ENCODE measurements around the gene REG1B. TPM values are rescaled to one million over a fixed set of nuclear protein-coding genes. Genes with fewer than 3 reads are reported as not detected.

Gene REG1B
- total and polyA plus RNA-seq, 2 donors (not counting 3 experiments of a cell fraction or from before 2014, with no cell fraction given), result not detected

DNA sequence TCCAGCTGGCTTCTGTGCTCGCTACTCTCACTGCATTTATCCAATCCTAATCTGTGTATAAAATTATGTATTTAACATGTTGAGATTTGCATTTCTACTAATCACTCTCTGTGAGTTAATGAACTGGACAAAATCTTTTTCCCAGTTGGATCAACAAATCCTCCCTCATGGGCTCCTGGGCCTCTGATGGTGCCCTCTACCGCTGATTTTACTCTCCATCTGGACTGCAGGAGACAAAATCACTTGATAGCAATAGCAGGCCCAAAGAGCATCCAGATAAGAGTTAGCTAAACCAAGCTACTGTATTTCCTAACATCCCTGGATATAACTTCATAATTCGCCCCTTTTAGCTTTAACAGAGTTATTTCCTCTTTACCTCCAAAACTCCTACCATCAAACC, 47.8 kb downstream of the REG1B start:
- DNase-seq (ENCODE audit: low read depth, low spot score) (no peak), FAIRE-seq (no peak)
- no peaks in the 10 kb centered on the region for H3K9me1 ChIP-seq (replicated peaks; ENCODE audit: control insufficient read depth, extremely low read depth, insufficient read depth, low read length)
- H3K9me3 ChIP-seq (replicated peaks; ENCODE audit: control insufficient read depth, insufficient read depth, low read length), result no peaks in the 10 kb centered on the region
- no peak overlapping the region for H3K27ac ChIP-seq (ENCODE audit: insufficient read depth, low read depth, low read length)
- no peak overlapping the region for H3K4me3 ChIP-seq (replicated peaks in 1 of 3; ENCODE audit: insufficient read depth in 1 of 3, low read depth in 1 of 3, low read length in 3 of 3)
- H3K4me2 ChIP-seq (ENCODE audit: insufficient read depth, low read length), result no peak overlapping the region
- POLR2A ChIA-PET, result no interaction called here
- H3K36me3 ChIP-seq (ENCODE audit: control insufficient read depth in 2 of 2, extremely low read depth in 1 of 2, insufficient read depth in 2 of 2, low read length in 2 of 2), result no peaks in the 10 kb centered on the region
- H3K4me1 ChIP-seq (ENCODE audit: control insufficient read depth, extremely low read depth, insufficient read depth, low read length), result no peaks in the 10 kb centered on the region
- H3K79me2 ChIP-seq (ENCODE audit: control insufficient read depth, insufficient read depth, low read length), result no peaks in the 10 kb centered on the region
- no peaks in the 10 kb centered on the region for H4K20me1 ChIP-seq (replicated peaks; ENCODE audit: control insufficient read depth, extremely low read depth, insufficient read depth, low read length)
- dilution Hi-C loops (cut with MboI; ENCODE audit: extremely low pct_ligation_motif_present, low sequenced_read_pairs), result no loop called here
- H2AFZ ChIP-seq (ENCODE audit: low read depth, low read length), result no peak overlapping the region
- CTCF ChIA-PET, result no interaction called here
- H3K9ac ChIP-seq (replicated peaks; ENCODE audit: extremely low read depth, insufficient read depth, low read length), result no peak overlapping the region
- TF ChIP-seq MYC (IDR thresholded peaks at IDR 0.05; ENCODE audit: low read depth, low read length) (no peak), FOS (IDR thresholded peaks at IDR 0.05; ENCODE audit: borderline replicate concordance, insufficient read depth, low read length) (no peak), POLR2AphosphoS5 (IDR thresholded peaks at IDR 0.05; ENCODE audit: insufficient read depth, low read depth, low read length) (no peak), GATA2 (IDR thresholded peaks at IDR 0.05; ENCODE audit: insufficient read depth, insufficient read length, low read depth, low read length) (no peak), JUN (IDR thresholded peaks at IDR 0.05; ENCODE audit: borderline replicate concordance, insufficient read depth, insufficient read length, low read depth) (no peak), EZH2 (IDR thresholded peaks at IDR 0.05; ENCODE audit: borderline replicate concordance, low read depth, low read length, severe bottlenecking) (no peak), POLR2A (IDR thresholded peaks at IDR 0.05; ENCODE audit: low read depth, low read length) (no peak)
- TF ChIP-seq, protein P1, sequence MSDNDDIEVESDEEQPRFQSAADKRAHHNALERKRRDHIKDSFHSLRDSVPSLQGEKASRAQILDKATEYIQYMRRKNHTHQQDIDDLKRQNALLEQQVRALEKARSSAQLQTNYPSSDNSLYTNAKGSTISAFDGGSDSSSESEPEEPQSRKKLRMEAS (IDR thresholded peaks at IDR 0.05; ENCODE audit: insufficient read depth, insufficient read length), result no peak
- TF ChIP-seq, protein P2, sequence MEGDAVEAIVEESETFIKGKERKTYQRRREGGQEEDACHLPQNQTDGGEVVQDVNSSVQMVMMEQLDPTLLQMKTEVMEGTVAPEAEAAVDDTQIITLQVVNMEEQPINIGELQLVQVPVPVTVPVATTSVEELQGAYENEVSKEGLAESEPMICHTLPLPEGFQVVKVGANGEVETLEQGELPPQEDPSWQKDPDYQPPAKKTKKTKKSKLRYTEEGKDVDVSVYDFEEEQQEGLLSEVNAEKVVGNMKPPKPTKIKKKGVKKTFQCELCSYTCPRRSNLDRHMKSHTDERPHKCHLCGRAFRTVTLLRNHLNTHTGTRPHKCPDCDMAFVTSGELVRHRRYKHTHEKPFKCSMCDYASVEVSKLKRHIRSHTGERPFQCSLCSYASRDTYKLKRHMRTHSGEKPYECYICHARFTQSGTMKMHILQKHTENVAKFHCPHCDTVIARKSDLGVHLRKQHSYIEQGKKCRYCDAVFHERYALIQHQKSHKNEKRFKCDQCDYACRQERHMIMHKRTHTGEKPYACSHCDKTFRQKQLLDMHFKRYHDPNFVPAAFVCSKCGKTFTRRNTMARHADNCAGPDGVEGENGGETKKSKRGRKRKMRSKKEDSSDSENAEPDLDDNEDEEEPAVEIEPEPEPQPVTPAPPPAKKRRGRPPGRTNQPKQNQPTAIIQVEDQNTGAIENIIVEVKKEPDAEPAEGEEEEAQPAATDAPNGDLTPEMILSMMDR (IDR thresholded peaks at IDR 0.05; ENCODE audit: extremely low read depth in 1 of 2, insufficient read depth in 1 of 2, low read depth in 1 of 2, low read length in 2 of 2), result no peak
- H3K27me3 ChIP-seq (ENCODE audit: control insufficient read depth in 2 of 2, insufficient read depth in 2 of 2, low read length in 2 of 2), result no peaks in the 10 kb centered on the region
- intact Hi-C loops (cut with micrococcal nuclease), result no loop called here
- BruUV-seq (replicated peaks), result no TSS peak

Other genes starting within 250 kb of the REG1B start
- not detected in 2 replicates for gene REG3G, start 62.3 kb downstream of the REG1B start, total RNA-seq
- not detected in 2 replicates for gene REG3G, start 62.3 kb downstream of the REG1B start, polyA plus RNA-seq
- gene REG1A, start 32.5 kb upstream of the REG1B start, total RNA-seq, result not detected in 2 replicates
- not detected in 2 replicates for gene REG1A, start 32.5 kb upstream of the REG1B start, polyA plus RNA-seq
- not detected in 2 replicates for gene REG3A, start 71.8 kb upstream of the REG1B start, total RNA-seq
- gene REG3A, start 71.8 kb upstream of the REG1B start, polyA plus RNA-seq, result not detected in 2 replicates